Esophagus (tissue), 2 donors: ENCODE measurements around the gene ANKRD33B. TPM values are rescaled to one million over a fixed set of nuclear protein-coding genes. Genes with fewer than 3 reads are reported as not detected.
"Not testable (repeated sequence)": the region's sequence is repeated elsewhere in the genome, so short reads cannot be mapped to it uniquely, and the experiment has no call there.

Experiments
- H3K27ac ChIP-seq, 2 donors: one replicate each; pipeline ENCODE4 v1.5.1; 2013; ENCODE audit warnings: low read depth in 2 of 2, mild to moderate bottlenecking in 2 of 2, inconsistent platforms in 1 of 2, low read length in 1 of 2, moderate library complexity in 1 of 2
- H3K27me3 ChIP-seq, 2 donors: one replicate each; pipeline ENCODE4 v1.6.1; 2013; ENCODE audit warnings: low read length in 2 of 2, control low read depth in 1 of 2, mild to moderate bottlenecking in 1 of 2; ENCODE audit not compliant: insufficient read depth in 2 of 2, control insufficient read depth in 1 of 2
- H3K36me3 ChIP-seq, 2 donors: one replicate each; pipeline ENCODE4 v1.6.1; 2013; ENCODE audit warnings: low read length in 1 of 2; ENCODE audit not compliant: control insufficient read depth in 2 of 2, insufficient read depth in 2 of 2
- H3K4me1 ChIP-seq, 2 donors: one replicate each; pipeline ENCODE4 v1.6.1; 2013; ENCODE audit warnings: low read length in 1 of 2; ENCODE audit not compliant: control insufficient read depth in 2 of 2, insufficient read depth in 2 of 2
- H3K4me3 ChIP-seq, 2 donors: one replicate each; pipeline ENCODE4 v1.5.1; 2013; ENCODE audit warnings: low read length in 2 of 2, mild to moderate bottlenecking in 2 of 2, low read depth in 1 of 2, moderate library complexity in 1 of 2
- H3K9me3 ChIP-seq, 2 donors: one replicate each; pipeline ENCODE4 v1.6.1; 2013; ENCODE audit warnings: mild to moderate bottlenecking in 2 of 2, low read depth in 1 of 2, low read length in 1 of 2, moderate library complexity in 1 of 2; ENCODE audit not compliant: control insufficient read depth in 2 of 2, insufficient read depth in 1 of 2
- WGBS, 2 donors: extraction: QIAGEN DNeasy Blood & Tissue Kit; methylation state at CpG; one replicate each; pipeline ENCODE4 v1.1.7; 2013; 5-methylcytosine and 5-hydroxymethylcytosine counted together
- polyA plus RNA-seq, 2 donors: library from polyadenylated mRNA; stranded (reverse); fragments of 200-250 nt; gene quantifications; one replicate each; pipeline ENCODE4 v1.2.3, GENCODE V29; 2013
- donor health status: healthy with polysubstance abuse.
- donor health status: Bipolar disorder and iron deficiency.

Gene ANKRD33B
- polyA plus RNA-seq, 2 donors = 0.55 to 1.3 TPM

- no peak overlapping the region for H3K4me3 ChIP-seq
- H3K36me3 ChIP-seq = peaks cover 0 to 2% of the 10 kb centered on the region in 2 donors
- no peaks in the 10 kb centered on the region for H3K9me3 ChIP-seq
- H3K27ac ChIP-seq = no peak overlapping the region
- no peaks in the 10 kb centered on the region for H3K27me3 ChIP-seq
- 64 to 75% methylated on average over 15 of the region's 15 CpGs for WGBS, 2 donors
- no peaks in the 10 kb centered on the region for H3K4me1 ChIP-seq
Observed at GRCh38 chr5:10636363-10637142, 72.7 kb downstream of the ANKRD33B start.

DNA sequence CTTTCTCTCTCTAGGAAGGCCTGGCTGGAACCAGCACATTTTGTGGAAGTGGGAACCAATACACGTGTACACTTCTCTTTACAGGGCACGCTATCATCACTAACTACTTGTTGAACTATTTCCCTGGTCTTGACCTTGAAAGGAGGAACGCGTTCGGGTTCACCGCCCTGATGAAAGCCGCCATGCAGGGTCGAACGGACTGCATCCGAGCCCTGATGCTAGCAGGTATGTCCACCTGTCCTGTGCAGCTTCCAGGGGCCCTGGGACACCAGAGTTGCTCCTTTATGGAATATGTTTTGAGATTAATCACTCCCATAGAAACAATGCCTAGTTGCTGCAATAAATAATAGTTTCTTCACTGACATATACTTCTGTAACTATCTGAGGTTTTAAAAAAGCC lies 74.1 kb downstream of the ANKRD33B start:
- Histone ChIP-seq H3K4me1 (no peaks in the 10 kb centered on the region), H3K27me3 (no peaks in the 10 kb centered on the region), H3K4me3 (no peak overlapping the region), H3K9me3 (no peaks in the 10 kb centered on the region), H3K36me3 (peaks cover 0 to 2% of the 10 kb centered on the region in 2 donors), H3K27ac (no peak overlapping the region)
- WGBS, 2 donors = 64 to 75% methylated on average over 10 of the region's 10 CpGs

DNA sequence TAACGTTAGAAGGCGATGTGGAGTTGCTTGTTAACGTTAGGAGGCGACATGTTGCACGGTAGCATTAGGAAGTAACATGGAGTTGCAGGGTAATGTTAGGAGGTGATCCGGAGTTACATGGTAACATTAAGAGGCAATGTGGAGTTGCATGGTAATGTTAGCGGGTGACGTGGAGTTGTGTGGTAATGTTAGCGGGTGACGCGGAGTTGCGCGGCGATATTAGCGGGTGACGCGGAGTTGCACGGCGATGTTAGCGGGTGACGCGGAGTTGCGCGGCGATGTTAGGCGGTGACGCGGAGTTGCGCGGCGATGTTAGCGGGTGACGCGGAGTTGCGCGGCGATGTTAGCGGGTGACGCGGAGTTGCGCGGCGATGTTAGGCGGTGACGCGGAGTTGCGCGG lies 74.9 kb downstream of the ANKRD33B start:
- H3K36me3 ChIP-seq, H3K4me3 ChIP-seq, H3K9me3 ChIP-seq, H3K27ac ChIP-seq, H3K27me3 ChIP-seq, H3K4me1 ChIP-seq: not testable (repeated sequence)
- 80 to 94% methylated on average over 15 to 32 of the region's 48 CpGs for WGBS, 2 donors

GRCh38 chr5:10639846-10640368 lies 76.0 kb downstream of the ANKRD33B start:
- WGBS, 2 donors = 93 to 96% methylated on average over 12 to 37 of the region's 48 CpGs
- Histone ChIP-seq H3K27ac (no peak overlapping the region), H3K9me3 (no peaks in the 10 kb centered on the region), H3K27me3 (no peaks in the 10 kb centered on the region), H3K36me3 (peaks cover 0 to 2% of the 10 kb centered on the region in 2 donors), H3K4me1 (no peaks in the 10 kb centered on the region), H3K4me3 (no peak overlapping the region)

GRCh38 chr5:10642367-10642766 lies 78.5 kb downstream of the ANKRD33B start:
- Histone ChIP-seq H3K36me3 (peaks cover 0 to 2% of the 10 kb centered on the region in 2 donors), H3K27me3 (no peaks in the 10 kb centered on the region), H3K9me3 (no peaks in the 10 kb centered on the region), H3K4me3 (no peak overlapping the region), H3K27ac (no peak overlapping the region), H3K4me1 (no peaks in the 10 kb centered on the region)
- 72 to 80% methylated on average over 7 of the region's 7 CpGs for WGBS, 2 donors

DNA sequence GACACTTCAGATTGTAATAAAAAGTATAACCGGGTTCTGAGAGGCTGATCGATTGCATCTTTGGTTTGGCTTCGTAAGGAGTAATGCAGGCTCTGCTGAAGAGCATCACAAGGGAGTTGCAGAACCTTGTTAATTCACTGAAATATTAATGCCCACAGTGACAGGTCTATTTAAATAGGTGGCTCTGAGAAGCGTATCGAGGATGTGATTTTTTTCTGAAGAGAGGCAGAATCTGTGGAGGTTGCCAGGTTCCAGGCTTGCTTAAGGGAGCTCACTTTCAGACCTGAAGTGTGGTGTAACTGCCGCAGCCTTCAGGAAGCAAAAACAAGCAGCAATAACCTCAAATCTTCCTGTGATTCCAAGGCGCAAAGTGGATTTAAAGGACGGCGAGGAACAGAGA lies 80.3 kb downstream of the ANKRD33B start:
- H3K4me1 ChIP-seq = no peaks in the 10 kb centered on the region
- no peak overlapping the region for H3K4me3 ChIP-seq
- no peaks in the 10 kb centered on the region for H3K36me3 ChIP-seq
- 67 to 74% methylated on average over 9 of the region's 9 CpGs for WGBS, 2 donors
- no peaks in the 10 kb centered on the region for H3K27me3 ChIP-seq
- no peaks in the 10 kb centered on the region for H3K9me3 ChIP-seq
- no peak overlapping the region for H3K27ac ChIP-seq

DNA sequence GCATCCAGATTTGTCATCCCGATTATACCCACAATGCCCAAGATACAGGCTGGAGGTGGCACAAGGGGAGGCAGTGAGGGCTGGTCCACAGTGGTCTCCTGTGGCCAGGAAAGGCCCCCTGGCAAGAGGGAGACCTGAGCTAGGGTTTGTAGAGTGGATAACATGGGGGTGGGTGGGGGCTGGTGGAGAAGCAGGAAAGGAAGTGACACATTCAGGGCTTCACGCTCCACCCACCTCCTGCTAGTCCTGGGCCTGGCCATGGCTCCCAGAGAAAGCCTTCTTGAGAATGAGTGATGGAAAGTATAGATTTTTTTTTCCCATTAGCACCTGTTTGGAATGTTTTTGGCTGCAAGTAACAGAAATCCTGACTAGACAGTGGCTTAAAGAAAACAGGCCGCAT lies 81.3 kb downstream of the ANKRD33B start:
- Histone ChIP-seq H3K36me3 (no peaks in the 10 kb centered on the region), H3K4me1 (no peaks in the 10 kb centered on the region), H3K4me3 (no peak overlapping the region), H3K27ac (no peak overlapping the region), H3K9me3 (no peaks in the 10 kb centered on the region), H3K27me3 (no peaks in the 10 kb centered on the region)
- WGBS, 2 donors = 87 to 93% methylated on average over 3 of the region's 3 CpGs

- 75 to 76% methylated on average over 6 of the region's 6 CpGs for WGBS, 2 donors
- H3K27me3 ChIP-seq = no peaks in the 10 kb centered on the region
- H3K4me1 ChIP-seq = no peaks in the 10 kb centered on the region
- H3K27ac ChIP-seq = no peak overlapping the region
- no peaks in the 10 kb centered on the region for H3K36me3 ChIP-seq
- H3K9me3 ChIP-seq = no peaks in the 10 kb centered on the region
- no peak overlapping the region for H3K4me3 ChIP-seq
Observed at GRCh38 chr5:10645671-10646070, 81.8 kb downstream of the ANKRD33B start.

DNA sequence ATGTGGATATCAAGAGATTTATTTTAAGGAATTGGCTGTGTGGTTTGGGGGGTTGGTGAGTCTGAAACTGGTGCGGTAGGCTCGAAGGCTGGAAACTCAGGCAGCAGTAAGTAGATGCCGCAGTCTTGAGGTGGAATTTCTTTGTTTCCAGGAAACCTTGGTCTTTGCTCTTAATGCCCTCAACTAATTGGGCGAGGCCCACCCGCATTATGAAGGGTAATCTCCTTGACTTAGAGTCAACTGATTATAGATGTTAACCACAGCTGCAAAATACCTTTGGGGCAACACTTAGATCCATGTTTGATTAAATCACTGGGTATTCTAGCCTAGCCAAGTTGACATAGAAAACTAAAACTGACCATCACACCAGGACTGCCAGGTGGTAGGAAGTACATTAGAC lies 83.8 kb downstream of the ANKRD33B start:
- H3K4me3 ChIP-seq = no peak overlapping the region
- no peaks in the 10 kb centered on the region for H3K9me3 ChIP-seq
- 97 to 98% methylated on average over 5 of the region's 5 CpGs for WGBS, 2 donors
- no peaks in the 10 kb centered on the region for H3K27me3 ChIP-seq
- peaks cover 0 to 3% of the 10 kb centered on the region in 2 donors for H3K36me3 ChIP-seq
- peaks cover 0 to 2% of the 10 kb centered on the region in 2 donors for H3K4me1 ChIP-seq
- no peak overlapping the region for H3K27ac ChIP-seq
